Measurements from ENCODE around the gene CRACR2A. TPM values are rescaled to one million over a fixed set of nuclear protein-coding genes. Genes with fewer than 3 reads are reported as not detected.

CRACR2A gene
- total and polyA plus RNA-seq, 5 experiments from 2014 or later: 7.7 to 26.3 (median 17.2) TPM

GRCh38 chr12:3669594-3669993 lies 83.3 kb downstream of the CRACR2A start:
- peaks cover 0 to 87% (median 21%) of the 10 kb centered on the region in 3 donors for H3K36me3 Mint-ChIP-seq
- H3K4me3 Mint-ChIP-seq: no peak overlapping the region
- peak overlapping the region in 1 of 10 donors; percentile 65 for H3K27ac Mint-ChIP-seq
- no peaks in the 10 kb centered on the region for H3K27me3 Mint-ChIP-seq
- peaks cover 0 to 4% (median 0%) of the 10 kb centered on the region in 4 donors for H3K4me1 Mint-ChIP-seq
- POLR2A ChIA-PET: no interaction called here
- no peak for ATAC-seq
- H3K9me3 Mint-ChIP-seq: no peaks in the 10 kb centered on the region
- no peak for DNase-seq

GRCh38 chr12:3668479-3669165 lies 84.3 kb downstream of the CRACR2A start:
- peak overlapping the region in 1 of 10 donors; percentile 31 for H3K27ac Mint-ChIP-seq
- no peaks in the 10 kb centered on the region for H3K27me3 Mint-ChIP-seq
- DNase-seq (no peak), ATAC-seq (no peak)
- peaks cover 0 to 4% (median 0%) of the 10 kb centered on the region in 4 donors for H3K4me1 Mint-ChIP-seq
- no peaks in the 10 kb centered on the region for H3K9me3 Mint-ChIP-seq
- H3K4me3 Mint-ChIP-seq: no peak overlapping the region
- POLR2A ChIA-PET: no interaction called here
- H3K36me3 Mint-ChIP-seq: peaks cover 4 to 86% (median 24%) of the 10 kb centered on the region in 3 donors

- Mint-ChIP-seq H3K27ac (peak overlapping the region in 2 of 10 donors; percentile 29 to 33), H3K27me3 (no peaks in the 10 kb centered on the region), H3K9me3 (no peaks in the 10 kb centered on the region), H3K4me1 (peaks cover 0 to 4% (median 0%) of the 10 kb centered on the region in 4 donors), H3K36me3 (peaks cover 5 to 86% (median 19%) of the 10 kb centered on the region in 3 donors), H3K4me3 (no peak overlapping the region)
- DNase-seq: no peak
- POLR2A ChIA-PET: no interaction called here
- ATAC-seq: no peak
Observed at GRCh38 chr12:3667485-3667884, 85.4 kb downstream of the CRACR2A start.

GRCh38 chr12:3666441-3666840 lies 86.5 kb downstream of the CRACR2A start:
- peak overlapping the region in 1 of 10 donors; percentile 13 for H3K27ac Mint-ChIP-seq
- DNase-seq (no peak), ATAC-seq (no peak)
- peaks cover 0 to 2% (median 0%) of the 10 kb centered on the region in 9 donors for H3K9me3 Mint-ChIP-seq
- peaks cover 5 to 89% (median 12%) of the 10 kb centered on the region in 3 donors for H3K36me3 Mint-ChIP-seq
- peaks cover 0 to 6% (median 0%) of the 10 kb centered on the region in 4 donors for H3K4me1 Mint-ChIP-seq
- H3K27me3 Mint-ChIP-seq: no peaks in the 10 kb centered on the region
- no peak overlapping the region for H3K4me3 Mint-ChIP-seq
- POLR2A ChIA-PET: no interaction called here

DNA sequence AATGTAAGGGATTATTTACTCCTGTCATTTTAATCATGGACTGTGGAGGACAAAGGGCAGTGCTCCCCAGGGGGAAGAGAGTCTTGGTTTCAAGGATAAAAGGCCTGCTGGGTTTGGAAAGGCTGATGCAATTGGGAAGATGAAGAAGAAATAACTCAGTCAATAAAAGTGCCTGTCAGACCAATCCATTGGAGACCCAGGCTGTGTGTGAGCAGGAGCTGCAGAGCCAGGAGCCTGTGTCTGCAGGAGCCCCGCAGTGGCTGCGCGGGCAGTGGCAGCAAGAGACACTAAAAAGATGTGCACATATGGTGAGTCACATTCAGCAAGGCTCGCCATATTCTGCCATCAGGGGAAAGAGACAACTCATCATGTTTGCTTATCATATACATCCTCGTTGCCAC lies 90.4 kb downstream of the CRACR2A start:
- H3K4me1 Mint-ChIP-seq: peaks cover 0 to 11% (median 0%) of the 10 kb centered on the region in 4 donors
- peaks cover 5 to 93% (median 14%) of the 10 kb centered on the region in 3 donors for H3K36me3 Mint-ChIP-seq
- ATAC-seq: no peak
- no peaks in the 10 kb centered on the region for H3K27me3 Mint-ChIP-seq
- H3K4me3 Mint-ChIP-seq: no peak overlapping the region
- POLR2A ChIA-PET: no interaction called here
- peak overlapping the region in 1 of 10 donors; percentile 35 for H3K27ac Mint-ChIP-seq
- H3K9me3 Mint-ChIP-seq: peaks cover 0 to 2% (median 0%) of the 10 kb centered on the region in 9 donors
- DNase-seq: no peak

GRCh38 chr12:3661028-3661427 lies 91.9 kb downstream of the CRACR2A start:
- peaks cover 0 to 2% (median 0%) of the 10 kb centered on the region in 9 donors for H3K9me3 Mint-ChIP-seq
- no peak for ATAC-seq
- DNase-seq: no peak
- H3K27ac Mint-ChIP-seq: peak overlapping the region in 4 of 10 donors; percentile 0 to 83 (median 11)
- H3K4me1 Mint-ChIP-seq: peaks cover 0 to 9% (median 0%) of the 10 kb centered on the region in 4 donors
- peaks cover 5 to 94% (median 13%) of the 10 kb centered on the region in 3 donors for H3K36me3 Mint-ChIP-seq
- no peaks in the 10 kb centered on the region for H3K27me3 Mint-ChIP-seq
- H3K4me3 Mint-ChIP-seq: no peak overlapping the region
- POLR2A ChIA-PET: no interaction called here

GRCh38 chr12:3658327-3659163 lies 94.4 kb downstream of the CRACR2A start:
- peak in 9 of 10 donors; percentile 6 to 71 (median 33) for DNase-seq
- no peaks in the 10 kb centered on the region for H3K27me3 Mint-ChIP-seq
- peaks cover 0 to 7% (median 0%) of the 10 kb centered on the region in 4 donors for H3K4me1 Mint-ChIP-seq
- no peak overlapping the region for H3K4me3 Mint-ChIP-seq
- H3K27ac Mint-ChIP-seq: peak overlapping the region in 2 of 10 donors; percentile 46 to 47
- ATAC-seq: peak in 1 of 2 donors; percentile 42
- peaks cover 0 to 2% (median 0%) of the 10 kb centered on the region in 9 donors for H3K9me3 Mint-ChIP-seq
- POLR2A ChIA-PET: no interaction called here
- peaks cover under 1 to 95% (median 13%) of the 10 kb centered on the region in 3 donors for H3K36me3 Mint-ChIP-seq

DNA sequence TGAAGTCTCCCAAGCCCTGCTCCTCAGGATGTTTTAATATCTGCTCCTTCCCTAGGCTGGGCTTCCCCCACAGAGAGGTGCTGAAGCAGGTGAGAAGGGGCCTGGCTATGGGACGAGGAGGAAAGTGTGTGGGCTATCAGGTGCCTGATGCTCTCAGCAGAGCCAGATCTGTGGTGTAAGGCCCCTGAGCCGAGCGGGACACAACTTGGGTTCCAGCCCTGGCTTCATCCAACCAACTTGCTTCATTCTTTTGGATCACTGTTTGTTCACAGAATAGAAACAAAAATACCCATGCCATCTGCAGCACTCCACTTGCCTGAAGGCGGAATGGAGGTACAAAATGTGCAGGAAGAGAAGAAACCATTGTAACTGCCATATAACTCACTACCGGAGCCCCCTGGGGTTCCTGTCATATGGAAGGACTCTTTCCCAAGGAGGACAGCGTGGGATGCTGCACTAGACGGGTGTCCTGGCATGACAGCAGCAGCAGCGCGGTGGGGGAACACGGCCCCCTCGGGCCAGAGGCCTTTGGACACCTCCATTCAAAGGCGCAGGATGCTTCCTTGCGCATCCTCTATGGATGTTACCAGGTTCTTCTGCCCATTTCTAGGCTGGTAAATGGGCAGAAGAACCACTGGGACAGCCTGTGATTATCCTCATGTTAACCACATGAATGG lies 95.8 kb downstream of the CRACR2A start:
- H3K4me3 Mint-ChIP-seq: no peak overlapping the region
- no peaks in the 10 kb centered on the region for H3K9me3 Mint-ChIP-seq
- DNase-seq: no peak
- POLR2A ChIA-PET: no interaction called here
- no peak for ATAC-seq
- no peak overlapping the region for H3K27ac Mint-ChIP-seq
- no peaks in the 10 kb centered on the region for H3K27me3 Mint-ChIP-seq
- H3K4me1 Mint-ChIP-seq: peaks cover 0 to 5% (median 0%) of the 10 kb centered on the region in 4 donors
- H3K36me3 Mint-ChIP-seq: peaks cover 0 to 95% (median 24%) of the 10 kb centered on the region in 3 donors

DNA sequence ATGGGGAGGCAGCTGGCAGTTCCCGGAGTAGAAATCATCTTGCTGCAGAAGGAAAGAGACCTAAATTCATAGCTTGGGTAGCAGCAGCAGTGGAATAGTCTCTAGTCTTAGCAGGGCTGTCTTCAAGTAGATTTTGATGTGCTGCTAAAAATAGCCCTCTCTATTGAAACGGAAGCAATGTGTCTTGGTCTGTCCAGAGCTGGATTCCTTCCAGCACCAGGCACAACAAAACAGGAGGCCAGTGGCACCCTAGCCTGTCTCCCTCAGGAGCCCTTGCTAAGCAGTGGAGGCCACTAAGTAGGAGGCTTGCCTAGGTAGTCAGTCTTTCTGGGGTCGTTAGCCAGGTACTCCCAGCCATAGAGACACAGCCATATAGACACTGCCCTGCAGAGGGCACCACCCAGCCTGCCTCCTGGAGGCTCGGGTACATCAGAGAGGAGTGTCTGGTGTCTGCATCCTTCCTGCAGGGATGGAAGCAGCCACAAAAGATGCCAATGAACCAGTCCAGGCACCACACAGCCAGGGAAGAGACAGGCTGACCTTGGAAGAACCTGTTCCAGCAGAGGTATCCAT lies 97.5 kb downstream of the CRACR2A start:
- no peaks in the 10 kb centered on the region for H3K27me3 Mint-ChIP-seq
- no peaks in the 10 kb centered on the region for H3K9me3 Mint-ChIP-seq
- H3K4me1 Mint-ChIP-seq: peaks cover 0 to 5% (median 0%) of the 10 kb centered on the region in 4 donors
- DNase-seq (peak in 2 of 10 donors; percentile 15 to 19), ATAC-seq (no peak)
- H3K36me3 Mint-ChIP-seq: peaks cover 0 to 93% (median 25%) of the 10 kb centered on the region in 3 donors
- POLR2A ChIA-PET: no interaction called here
- no peak overlapping the region for H3K4me3 Mint-ChIP-seq
- H3K27ac Mint-ChIP-seq: peak overlapping the region in 1 of 10 donors; percentile 45

GRCh38 chr12:3651585-3652424 lies 101.1 kb downstream of the CRACR2A start:
- peaks cover 0 to 3% (median 0%) of the 10 kb centered on the region in 4 donors for H3K4me1 Mint-ChIP-seq
- POLR2A ChIA-PET: no interaction called here
- no peak for DNase-seq
- H3K27ac Mint-ChIP-seq: peak overlapping the region in 5 of 10 donors; percentile 13 to 45 (median 15)
- no peak overlapping the region for H3K4me3 Mint-ChIP-seq
- no peak for ATAC-seq
- no peaks in the 10 kb centered on the region for H3K9me3 Mint-ChIP-seq
- no peaks in the 10 kb centered on the region for H3K27me3 Mint-ChIP-seq
- H3K36me3 Mint-ChIP-seq: peaks cover 0 to 89% (median 27%) of the 10 kb centered on the region in 3 donors

DNA sequence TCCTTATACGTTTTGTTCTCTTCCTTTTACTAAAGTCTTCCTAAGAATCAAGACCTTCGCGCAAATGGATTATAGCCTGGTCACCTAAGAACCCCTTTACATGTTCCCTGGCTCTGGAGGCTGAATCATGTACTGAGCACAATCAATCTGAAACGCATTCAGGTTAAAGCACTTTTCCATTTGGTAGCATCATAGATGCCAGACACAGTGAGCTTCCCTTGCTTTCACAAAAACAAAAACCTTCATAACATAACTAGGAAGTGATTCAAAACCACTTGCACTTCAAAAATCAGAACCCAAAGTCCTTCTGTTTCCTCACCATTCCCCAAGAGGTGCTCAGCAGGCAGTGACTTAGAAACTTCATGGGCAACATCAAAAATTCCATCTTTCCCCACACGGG lies 105.4 kb downstream of the CRACR2A start:
- peaks cover 5 to 79% (median 20%) of the 10 kb centered on the region in 3 donors for H3K36me3 Mint-ChIP-seq
- POLR2A ChIA-PET: no interaction called here
- DNase-seq: no peak
- H3K27ac Mint-ChIP-seq: peak overlapping the region in 2 of 10 donors; percentile 33 to 54
- H3K9me3 Mint-ChIP-seq: no peaks in the 10 kb centered on the region
- no peak for ATAC-seq
- no peaks in the 10 kb centered on the region for H3K27me3 Mint-ChIP-seq
- peaks cover 0 to 3% (median 2%) of the 10 kb centered on the region in 4 donors for H3K4me1 Mint-ChIP-seq
- no peak overlapping the region for H3K4me3 Mint-ChIP-seq
